ENCODE measurements around the gene RNF114. TPM values are rescaled to one million over a fixed set of nuclear protein-coding genes. Genes with fewer than 3 reads are reported as not detected.

The RNF114 gene
- total and polyA plus RNA-seq, 10 of the 15 experiments (the other 5 are each of a cell fraction or from before 2014, with no cell fraction given): 28.0 to 82.3 (median 47.2) TPM

DNA sequence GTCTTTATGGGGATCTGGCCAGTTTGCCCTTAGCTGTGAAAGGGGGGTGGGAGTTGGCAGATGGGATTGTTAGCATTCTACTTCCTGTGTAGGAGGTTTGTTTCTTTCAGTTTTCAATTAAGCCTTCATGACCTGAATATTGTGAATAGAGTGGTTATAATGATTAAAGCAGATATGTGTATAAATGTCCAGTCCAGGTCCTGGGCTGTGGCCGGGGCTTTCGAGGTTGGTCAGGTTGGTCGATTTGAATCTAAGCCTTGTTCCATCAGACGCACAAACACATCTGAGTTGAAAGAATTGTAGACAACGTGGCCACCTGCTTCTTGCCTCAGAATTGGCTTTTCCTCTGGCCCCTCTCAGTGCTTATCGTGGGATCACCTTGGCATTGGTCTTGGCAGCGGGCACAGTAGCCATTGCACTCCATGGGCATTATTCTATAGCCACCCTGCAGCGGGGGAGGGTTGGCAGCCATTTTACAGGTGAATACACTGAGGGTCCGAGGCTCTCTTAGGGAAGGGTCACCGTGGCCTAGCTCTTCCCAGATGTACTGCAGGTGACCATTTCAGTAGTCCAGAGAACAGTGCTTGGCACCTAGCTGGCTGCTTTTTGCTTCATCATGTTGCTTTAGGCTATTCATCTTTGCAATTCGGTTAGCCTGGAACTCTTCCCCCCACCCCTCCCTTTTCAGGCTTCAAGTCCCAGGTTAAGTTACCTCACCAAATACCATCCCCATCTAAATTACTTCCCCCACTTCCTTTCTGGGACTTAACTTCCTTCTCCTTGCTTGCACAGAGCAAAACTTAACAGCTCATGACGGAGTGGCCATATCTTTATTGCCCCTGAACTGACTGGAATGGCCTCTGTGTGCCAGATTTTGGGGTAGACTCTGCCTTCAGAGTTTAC is 1.1 kb downstream of the RNF114 start (continued):
- TF ChIP-seq ZZZ3 (IDR thresholded peaks at IDR 0.05; ENCODE audit: control insufficient read depth, insufficient read length, low read depth): no peak
- TF ChIP-seq, protein P1, sequence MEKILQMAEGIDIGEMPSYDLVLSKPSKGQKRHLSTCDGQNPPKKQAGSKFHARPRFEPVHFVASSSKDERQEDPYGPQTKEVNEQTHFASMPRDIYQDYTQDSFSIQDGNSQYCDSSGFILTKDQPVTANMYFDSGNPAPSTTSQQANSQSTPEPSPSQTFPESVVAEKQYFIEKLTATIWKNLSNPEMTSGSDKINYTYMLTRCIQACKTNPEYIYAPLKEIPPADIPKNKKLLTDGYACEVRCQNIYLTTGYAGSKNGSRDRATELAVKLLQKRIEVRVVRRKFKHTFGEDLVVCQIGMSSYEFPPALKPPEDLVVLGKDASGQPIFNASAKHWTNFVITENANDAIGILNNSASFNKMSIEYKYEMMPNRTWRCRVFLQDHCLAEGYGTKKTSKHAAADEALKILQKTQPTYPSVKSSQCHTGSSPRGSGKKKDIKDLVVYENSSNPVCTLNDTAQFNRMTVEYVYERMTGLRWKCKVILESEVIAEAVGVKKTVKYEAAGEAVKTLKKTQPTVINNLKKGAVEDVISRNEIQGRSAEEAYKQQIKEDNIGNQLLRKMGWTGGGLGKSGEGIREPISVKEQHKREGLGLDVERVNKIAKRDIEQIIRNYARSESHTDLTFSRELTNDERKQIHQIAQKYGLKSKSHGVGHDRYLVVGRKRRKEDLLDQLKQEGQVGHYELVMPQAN (conservative IDR thresholded peaks at IDR 0.05): 0 out of 2 replicates have a peak, but pooled peaks have one; percentile 15
- TF ChIP-seq, protein P2, sequence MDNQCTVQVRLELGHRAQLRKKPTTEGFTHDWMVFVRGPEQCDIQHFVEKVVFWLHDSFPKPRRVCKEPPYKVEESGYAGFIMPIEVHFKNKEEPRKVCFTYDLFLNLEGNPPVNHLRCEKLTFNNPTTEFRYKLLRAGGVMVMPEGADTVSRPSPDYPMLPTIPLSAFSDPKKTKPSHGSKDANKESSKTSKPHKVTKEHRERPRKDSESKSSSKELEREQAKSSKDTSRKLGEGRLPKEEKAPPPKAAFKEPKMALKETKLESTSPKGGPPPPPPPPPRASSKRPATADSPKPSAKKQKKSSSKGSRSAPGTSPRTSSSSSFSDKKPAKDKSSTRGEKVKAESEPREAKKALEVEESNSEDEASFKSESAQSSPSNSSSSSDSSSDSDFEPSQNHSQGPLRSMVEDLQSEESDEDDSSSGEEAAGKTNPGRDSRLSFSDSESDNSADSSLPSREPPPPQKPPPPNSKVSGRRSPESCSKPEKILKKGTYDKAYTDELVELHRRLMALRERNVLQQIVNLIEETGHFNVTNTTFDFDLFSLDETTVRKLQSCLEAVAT (IDR thresholded peaks at IDR 0.05): no peak
- TF ChIP-seq SPI1 (IDR thresholded peaks at IDR 0.05; ENCODE audit: borderline replicate concordance, insufficient read depth, low read depth, low read length): no peak; the same call in 1 of the 2 replicates
- TF ChIP-seq MTA3 (IDR thresholded peaks at IDR 0.05; ENCODE audit: borderline replicate concordance, low read length): 0 out of 2 replicates have a peak, but pooled peaks have one; percentile 21
- no peak for TF ChIP-seq CEBPB (IDR thresholded peaks at IDR 0.05; ENCODE audit: borderline replicate concordance in 1 of 2, low read depth in 2 of 2, low read length in 2 of 2)
- no peak for TF ChIP-seq BHLHE40 (IDR thresholded peaks at IDR 0.05; ENCODE audit: borderline replicate concordance in 1 of 2, low read depth in 2 of 2, low read length in 1 of 2)
- no peak for TF ChIP-seq NR2C2 (IDR thresholded peaks at IDR 0.05; ENCODE audit: borderline replicate concordance, control insufficient read depth, insufficient read length, low read depth)
- TF ChIP-seq IRF4 (IDR thresholded peaks at IDR 0.05; ENCODE audit: low read depth, low read length): no peak
- no peak for TF ChIP-seq CHD2 (IDR thresholded peaks at IDR 0.05; ENCODE audit: borderline replicate concordance, low read depth, low read length)
- TF ChIP-seq NR2F1 (conservative IDR thresholded peaks at IDR 0.05): no peak
- TF ChIP-seq, protein P3, sequence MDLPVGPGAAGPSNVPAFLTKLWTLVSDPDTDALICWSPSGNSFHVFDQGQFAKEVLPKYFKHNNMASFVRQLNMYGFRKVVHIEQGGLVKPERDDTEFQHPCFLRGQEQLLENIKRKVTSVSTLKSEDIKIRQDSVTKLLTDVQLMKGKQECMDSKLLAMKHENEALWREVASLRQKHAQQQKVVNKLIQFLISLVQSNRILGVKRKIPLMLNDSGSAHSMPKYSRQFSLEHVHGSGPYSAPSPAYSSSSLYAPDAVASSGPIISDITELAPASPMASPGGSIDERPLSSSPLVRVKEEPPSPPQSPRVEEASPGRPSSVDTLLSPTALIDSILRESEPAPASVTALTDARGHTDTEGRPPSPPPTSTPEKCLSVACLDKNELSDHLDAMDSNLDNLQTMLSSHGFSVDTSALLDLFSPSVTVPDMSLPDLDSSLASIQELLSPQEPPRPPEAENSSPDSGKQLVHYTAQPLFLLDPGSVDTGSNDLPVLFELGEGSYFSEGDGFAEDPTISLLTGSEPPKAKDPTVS (IDR thresholded peaks at IDR 0.05; ENCODE audit: low read depth, low read length): no peak
- TF ChIP-seq RELA (IDR thresholded peaks at IDR 0.05; ENCODE audit: borderline replicate concordance, partially characterized antibody): no peak
- 0 out of 4 replicates have a peak, but pooled peaks of 1 of the 2 experiments have one; percentile 58 for TF ChIP-seq SRF (IDR thresholded peaks at IDR 0.05; ENCODE audit: low read depth in 2 of 2, low read length in 2 of 2)

All from GM12878 (cell line).